ENCODE results near the gene FNBP1L.

The FNBP1L gene

GRCh38 chr1:93554883-93555872 is 107.3 kb downstream of the FNBP1L start:
- H3K27ac Mint-ChIP-seq = peak overlapping the region; percentile 20 to 86 (median 24)
- peaks cover 42% of the 10 kb centered on the region for H3K4me1 Mint-ChIP-seq
- no peaks in the 10 kb centered on the region for H3K27me3 Mint-ChIP-seq (ENCODE audit: low read depth)

DNA sequence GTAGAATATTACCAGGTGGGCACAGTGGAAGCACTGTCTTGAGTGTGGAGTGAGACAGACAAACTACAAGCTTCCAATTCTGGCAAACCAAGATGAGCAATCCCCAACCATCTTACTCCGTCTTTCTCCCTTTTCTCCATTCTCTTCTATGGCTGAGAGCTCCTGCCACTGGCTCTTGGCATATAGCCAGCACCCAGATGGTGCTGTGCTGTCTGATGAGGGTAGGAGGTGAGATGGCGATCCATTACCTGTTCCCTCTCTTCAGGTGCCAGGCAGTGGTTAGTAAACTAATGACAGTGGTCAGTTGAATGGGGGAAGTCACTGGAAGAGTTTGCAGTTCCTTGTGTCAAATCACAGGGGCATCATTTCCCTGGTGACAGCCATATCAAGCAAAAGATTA is 108.4 kb downstream of the FNBP1L start:
- H3K4me1 Mint-ChIP-seq = peaks cover 37% of the 10 kb centered on the region

More at GRCh38 chr1:93554883-93555872, 107.3 kb downstream of the FNBP1L start:
- TF ChIP-seq, protein P1, sequence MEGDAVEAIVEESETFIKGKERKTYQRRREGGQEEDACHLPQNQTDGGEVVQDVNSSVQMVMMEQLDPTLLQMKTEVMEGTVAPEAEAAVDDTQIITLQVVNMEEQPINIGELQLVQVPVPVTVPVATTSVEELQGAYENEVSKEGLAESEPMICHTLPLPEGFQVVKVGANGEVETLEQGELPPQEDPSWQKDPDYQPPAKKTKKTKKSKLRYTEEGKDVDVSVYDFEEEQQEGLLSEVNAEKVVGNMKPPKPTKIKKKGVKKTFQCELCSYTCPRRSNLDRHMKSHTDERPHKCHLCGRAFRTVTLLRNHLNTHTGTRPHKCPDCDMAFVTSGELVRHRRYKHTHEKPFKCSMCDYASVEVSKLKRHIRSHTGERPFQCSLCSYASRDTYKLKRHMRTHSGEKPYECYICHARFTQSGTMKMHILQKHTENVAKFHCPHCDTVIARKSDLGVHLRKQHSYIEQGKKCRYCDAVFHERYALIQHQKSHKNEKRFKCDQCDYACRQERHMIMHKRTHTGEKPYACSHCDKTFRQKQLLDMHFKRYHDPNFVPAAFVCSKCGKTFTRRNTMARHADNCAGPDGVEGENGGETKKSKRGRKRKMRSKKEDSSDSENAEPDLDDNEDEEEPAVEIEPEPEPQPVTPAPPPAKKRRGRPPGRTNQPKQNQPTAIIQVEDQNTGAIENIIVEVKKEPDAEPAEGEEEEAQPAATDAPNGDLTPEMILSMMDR (IDR thresholded peaks at IDR 0.05; ENCODE audit: unreplicated experiment in 3 of 3) = no peak
- peaks cover 9% of the 10 kb centered on the region for H3K9me3 Mint-ChIP-seq
- no peak overlapping the region for H3K4me3 Mint-ChIP-seq
- H3K36me3 Mint-ChIP-seq (ENCODE audit: low read depth) = peaks cover 77% of the 10 kb centered on the region

DNA sequence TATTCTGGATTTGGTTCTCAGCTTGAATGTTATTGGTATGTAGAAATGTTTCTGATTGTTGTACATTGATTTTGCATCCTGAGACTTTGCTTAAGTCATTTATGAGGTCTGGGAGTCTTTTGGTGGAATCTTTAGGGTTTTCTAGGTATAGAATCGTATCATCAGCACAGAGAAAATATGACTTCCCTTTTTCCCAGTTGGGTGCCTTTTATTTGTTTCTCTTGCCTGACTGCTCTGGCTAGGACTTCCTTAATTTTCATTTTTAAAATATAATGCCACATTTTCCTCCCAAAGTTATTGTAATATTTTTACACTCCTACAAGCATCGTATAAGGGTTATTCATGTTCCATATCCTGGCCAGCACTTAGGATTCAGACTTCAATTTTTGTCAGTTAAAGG is 111.1 kb downstream of the FNBP1L start:
- H3K9me3 Mint-ChIP-seq = peaks cover 9% of the 10 kb centered on the region
- H3K27ac Mint-ChIP-seq = no peak overlapping the region
- peaks cover 74% of the 10 kb centered on the region for H3K36me3 Mint-ChIP-seq (ENCODE audit: low read depth)
- no peaks in the 10 kb centered on the region for H3K27me3 Mint-ChIP-seq (ENCODE audit: low read depth)
- TF ChIP-seq, protein P1 (IDR thresholded peaks at IDR 0.05; ENCODE audit: unreplicated experiment in 3 of 3) = no peak
- H3K4me3 Mint-ChIP-seq = no peak overlapping the region
- H3K4me1 Mint-ChIP-seq = peaks cover 11% of the 10 kb centered on the region

More for the DNA sequence above, 108.4 kb downstream of the FNBP1L start:
- TF ChIP-seq, protein P1 (IDR thresholded peaks at IDR 0.05; ENCODE audit: unreplicated experiment in 3 of 3) = no peak
- no peaks in the 10 kb centered on the region for H3K27me3 Mint-ChIP-seq (ENCODE audit: low read depth)
- peaks cover 74% of the 10 kb centered on the region for H3K36me3 Mint-ChIP-seq (ENCODE audit: low read depth)
- no peak overlapping the region for H3K4me3 Mint-ChIP-seq
- H3K9me3 Mint-ChIP-seq = peaks cover 9% of the 10 kb centered on the region
- H3K27ac Mint-ChIP-seq = no peak overlapping the region

- peaks cover 4% of the 10 kb centered on the region for H3K4me1 Mint-ChIP-seq
- H3K27ac Mint-ChIP-seq = no peak overlapping the region
- H3K27me3 Mint-ChIP-seq (ENCODE audit: low read depth) = no peaks in the 10 kb centered on the region
- H3K36me3 Mint-ChIP-seq (ENCODE audit: low read depth) = peaks cover 74% of the 10 kb centered on the region
- TF ChIP-seq, protein P1 (IDR thresholded peaks at IDR 0.05; ENCODE audit: unreplicated experiment in 3 of 3) = no peak
- H3K9me3 Mint-ChIP-seq = peaks cover 9% of the 10 kb centered on the region
- no peak overlapping the region for H3K4me3 Mint-ChIP-seq
Measured at GRCh38 chr1:93559695-93560094, 111.8 kb downstream of the FNBP1L start.

DNA sequence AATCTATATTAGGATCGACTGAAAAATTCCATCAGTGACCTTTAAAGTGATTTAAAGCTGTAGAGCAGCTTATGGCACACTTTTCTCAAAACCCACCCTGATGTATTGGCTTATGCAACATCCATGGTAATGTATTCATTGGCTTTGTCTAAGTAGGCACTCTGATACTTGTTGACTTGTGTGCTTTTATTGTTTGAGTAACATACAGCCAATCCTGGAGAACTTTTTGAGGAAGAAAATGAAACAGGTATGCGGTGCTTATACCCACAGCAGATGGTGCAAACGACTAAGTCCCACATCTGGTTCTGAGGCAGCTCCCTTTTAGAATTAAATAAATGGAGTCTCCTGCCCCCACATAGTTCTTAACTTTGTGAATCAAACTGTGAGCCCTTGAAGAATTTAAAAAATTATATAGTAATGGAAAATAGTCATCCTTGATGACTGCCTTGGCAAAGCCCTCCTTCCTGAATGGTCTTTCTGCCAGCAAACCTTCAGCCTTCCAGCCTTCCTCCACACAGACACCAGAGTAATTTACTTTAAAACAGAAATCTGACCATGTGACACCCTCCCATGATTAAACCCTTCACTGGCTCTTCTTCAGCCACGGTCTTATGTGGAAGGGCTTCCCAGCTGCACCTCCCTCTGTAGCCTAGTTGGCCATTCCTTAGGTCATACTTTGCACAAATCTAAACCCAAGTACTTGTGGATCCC is 117.7 kb downstream of the FNBP1L start:
- Mint-ChIP-seq H3K27ac (peak overlapping the region in 2 of 3 experiments; percentile 29 to 33), H3K9me3 (no peaks in the 10 kb centered on the region), H3K4me1 (peaks cover 6% of the 10 kb centered on the region), H3K36me3 (ENCODE audit: low read depth) (peaks cover 68% of the 10 kb centered on the region), H3K4me3 (no peak overlapping the region), H3K27me3 (ENCODE audit: low read depth) (no peaks in the 10 kb centered on the region)
- TF ChIP-seq, protein P1 (IDR thresholded peaks at IDR 0.05; ENCODE audit: unreplicated experiment in 3 of 3) = no peak
